ENCODE data around the gene DGUOK.

GRCh38 chr2:73902284-73902683 is 24.4 kb upstream of the DGUOK start:
- TF ChIP-seq CTCF (IDR thresholded peaks at IDR 0.05) (no peak), POLR2A (IDR thresholded peaks at IDR 0.05) (no peak), POLR2AphosphoS5 (IDR thresholded peaks at IDR 0.05) (peak; percentile 2)

All from prostate gland (tissue), 2 donors.